Uterus (tissue), 2 donors: Measurements from ENCODE around the gene LBP.

Experiments used
- POLR2A ChIP-seq, 2 donors: fragments of 450-650 bp; IDR thresholded peaks; one replicate each; pipeline ENCODE4 v1.6.1; 2016; ENCODE audit warnings: antibody characterized with exemption in 2 of 2, mild to moderate bottlenecking in 1 of 2, moderate library complexity in 1 of 2
- TF ChIP-seq, protein P1 (sequence below), 4 experiments: fragments of 200-600 bp in 2 of 4; fragments of 450-650 bp in 2 of 4; sonication (generic) in 2 of 4; IDR thresholded peaks; one replicate each; pipeline ENCODE4 v1.5.1; 2016 to 2019; ENCODE audit warnings: antibody characterized with exemption in 4 of 4, mild to moderate bottlenecking in 2 of 4, moderate library complexity in 1 of 4

DNA sequence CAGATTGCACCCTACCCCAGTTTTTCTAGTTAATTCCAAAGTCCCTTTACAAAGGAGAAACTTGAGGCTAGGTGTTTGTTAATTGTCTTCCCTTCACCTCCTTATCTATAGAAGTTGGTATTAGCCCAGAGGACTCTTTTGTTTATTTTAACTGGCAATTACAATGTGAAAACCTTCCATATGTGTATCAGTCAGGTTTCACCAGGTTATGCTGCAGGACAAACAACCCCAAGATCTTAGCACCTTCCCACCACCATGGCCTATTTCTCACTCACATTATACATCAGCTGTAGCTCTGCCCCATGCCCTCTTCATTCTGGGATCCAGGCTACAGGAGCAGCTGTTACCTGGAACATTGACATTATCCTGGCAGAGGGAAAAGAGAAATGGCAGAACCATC is 57.7 kb downstream of the LBP start:
- TF ChIP-seq, protein P1, sequence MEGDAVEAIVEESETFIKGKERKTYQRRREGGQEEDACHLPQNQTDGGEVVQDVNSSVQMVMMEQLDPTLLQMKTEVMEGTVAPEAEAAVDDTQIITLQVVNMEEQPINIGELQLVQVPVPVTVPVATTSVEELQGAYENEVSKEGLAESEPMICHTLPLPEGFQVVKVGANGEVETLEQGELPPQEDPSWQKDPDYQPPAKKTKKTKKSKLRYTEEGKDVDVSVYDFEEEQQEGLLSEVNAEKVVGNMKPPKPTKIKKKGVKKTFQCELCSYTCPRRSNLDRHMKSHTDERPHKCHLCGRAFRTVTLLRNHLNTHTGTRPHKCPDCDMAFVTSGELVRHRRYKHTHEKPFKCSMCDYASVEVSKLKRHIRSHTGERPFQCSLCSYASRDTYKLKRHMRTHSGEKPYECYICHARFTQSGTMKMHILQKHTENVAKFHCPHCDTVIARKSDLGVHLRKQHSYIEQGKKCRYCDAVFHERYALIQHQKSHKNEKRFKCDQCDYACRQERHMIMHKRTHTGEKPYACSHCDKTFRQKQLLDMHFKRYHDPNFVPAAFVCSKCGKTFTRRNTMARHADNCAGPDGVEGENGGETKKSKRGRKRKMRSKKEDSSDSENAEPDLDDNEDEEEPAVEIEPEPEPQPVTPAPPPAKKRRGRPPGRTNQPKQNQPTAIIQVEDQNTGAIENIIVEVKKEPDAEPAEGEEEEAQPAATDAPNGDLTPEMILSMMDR (IDR thresholded peaks at IDR 0.05), result no peak
- no peak for TF ChIP-seq POLR2A (IDR thresholded peaks at IDR 0.05)
